ENCODE results near the gene OSBP2. TPM values are rescaled to one million over a fixed set of nuclear protein-coding genes. Genes with fewer than 3 reads are reported as not detected.

The OSBP2 gene
- total RNA-seq, 2 donors from 2014 or later, result 4.0 to 16.8 TPM

DNA sequence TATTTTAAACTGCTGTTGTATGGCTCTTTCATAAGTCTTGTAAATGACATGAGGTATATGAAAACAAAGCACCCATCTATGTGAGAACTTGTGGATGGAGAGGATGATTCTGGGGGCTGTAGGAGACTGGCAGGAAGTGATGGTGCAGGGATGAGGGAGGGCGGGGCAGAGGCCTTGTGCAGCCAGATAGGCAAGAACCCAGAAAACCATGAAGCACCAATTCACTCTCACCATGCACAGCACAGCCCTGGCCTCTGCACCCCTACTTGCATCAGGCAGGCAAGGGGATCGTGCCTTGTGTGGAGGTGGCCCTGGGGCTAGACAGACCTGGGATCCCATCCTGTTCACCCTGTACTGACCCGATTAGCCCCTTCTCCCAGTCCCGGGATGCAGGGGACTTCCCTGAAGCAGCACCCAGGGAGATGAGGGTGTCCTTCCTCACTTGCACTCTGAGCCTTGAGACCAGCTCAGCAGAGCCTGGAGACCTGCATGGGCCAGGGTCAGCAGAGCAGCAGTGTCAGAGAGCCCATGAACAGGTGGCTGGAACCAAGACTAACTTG lies 188.4 kb downstream of the OSBP2 start:
- Histone ChIP-seq H3K4me1 (peaks cover 0 to 36% of the 10 kb centered on the region in 2 donors), H3K27ac (no peak overlapping the region), H3K4me3 (no peak overlapping the region), H3K9me3 (no peaks in the 10 kb centered on the region), H3K27me3 (no peaks in the 10 kb centered on the region), H3K36me3 (no peaks in the 10 kb centered on the region)
- TF ChIP-seq, protein P1, sequence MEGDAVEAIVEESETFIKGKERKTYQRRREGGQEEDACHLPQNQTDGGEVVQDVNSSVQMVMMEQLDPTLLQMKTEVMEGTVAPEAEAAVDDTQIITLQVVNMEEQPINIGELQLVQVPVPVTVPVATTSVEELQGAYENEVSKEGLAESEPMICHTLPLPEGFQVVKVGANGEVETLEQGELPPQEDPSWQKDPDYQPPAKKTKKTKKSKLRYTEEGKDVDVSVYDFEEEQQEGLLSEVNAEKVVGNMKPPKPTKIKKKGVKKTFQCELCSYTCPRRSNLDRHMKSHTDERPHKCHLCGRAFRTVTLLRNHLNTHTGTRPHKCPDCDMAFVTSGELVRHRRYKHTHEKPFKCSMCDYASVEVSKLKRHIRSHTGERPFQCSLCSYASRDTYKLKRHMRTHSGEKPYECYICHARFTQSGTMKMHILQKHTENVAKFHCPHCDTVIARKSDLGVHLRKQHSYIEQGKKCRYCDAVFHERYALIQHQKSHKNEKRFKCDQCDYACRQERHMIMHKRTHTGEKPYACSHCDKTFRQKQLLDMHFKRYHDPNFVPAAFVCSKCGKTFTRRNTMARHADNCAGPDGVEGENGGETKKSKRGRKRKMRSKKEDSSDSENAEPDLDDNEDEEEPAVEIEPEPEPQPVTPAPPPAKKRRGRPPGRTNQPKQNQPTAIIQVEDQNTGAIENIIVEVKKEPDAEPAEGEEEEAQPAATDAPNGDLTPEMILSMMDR (IDR thresholded peaks at IDR 0.05), result no peak
- no peak for DNase-seq (ENCODE audit: low spot score)

DNA sequence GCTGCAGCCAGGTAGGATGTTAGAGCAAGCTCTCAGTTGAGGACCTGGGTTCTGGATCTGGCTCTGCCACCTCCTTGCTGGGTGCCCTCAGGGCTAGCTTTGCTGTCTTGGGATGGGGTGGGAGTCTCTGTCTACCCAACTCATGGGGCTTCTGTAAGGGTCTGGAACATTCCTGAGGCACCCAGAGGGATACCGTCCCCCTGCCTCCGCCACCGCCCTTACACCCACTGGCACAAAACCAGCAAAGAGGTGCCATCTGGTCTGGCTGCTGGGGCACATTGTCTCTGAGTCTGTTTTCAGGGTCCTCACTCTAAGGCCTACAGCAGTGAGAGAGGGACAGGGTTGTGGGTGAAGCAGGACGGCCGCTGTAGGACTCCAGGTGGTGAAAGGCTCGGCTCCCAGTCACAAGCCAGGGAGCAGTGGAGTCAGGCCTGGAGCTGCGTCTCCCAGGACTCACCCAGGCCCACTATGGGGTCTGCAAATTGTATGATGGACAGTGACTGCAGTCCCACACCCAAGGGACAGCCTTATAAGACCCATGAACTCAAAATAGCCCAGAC lies 189.0 kb downstream of the OSBP2 start:
- DNase-seq (ENCODE audit: low spot score), result no peak
- H3K9me3 ChIP-seq, result no peaks in the 10 kb centered on the region
- peaks cover 0 to 30% of the 10 kb centered on the region in 2 donors for H3K4me1 ChIP-seq
- H3K27ac ChIP-seq, result no peak overlapping the region
- TF ChIP-seq, protein P1 (IDR thresholded peaks at IDR 0.05), result no peak
- H3K4me3 ChIP-seq, result no peak overlapping the region
- H3K27me3 ChIP-seq, result no peaks in the 10 kb centered on the region
- no peaks in the 10 kb centered on the region for H3K36me3 ChIP-seq

DNA sequence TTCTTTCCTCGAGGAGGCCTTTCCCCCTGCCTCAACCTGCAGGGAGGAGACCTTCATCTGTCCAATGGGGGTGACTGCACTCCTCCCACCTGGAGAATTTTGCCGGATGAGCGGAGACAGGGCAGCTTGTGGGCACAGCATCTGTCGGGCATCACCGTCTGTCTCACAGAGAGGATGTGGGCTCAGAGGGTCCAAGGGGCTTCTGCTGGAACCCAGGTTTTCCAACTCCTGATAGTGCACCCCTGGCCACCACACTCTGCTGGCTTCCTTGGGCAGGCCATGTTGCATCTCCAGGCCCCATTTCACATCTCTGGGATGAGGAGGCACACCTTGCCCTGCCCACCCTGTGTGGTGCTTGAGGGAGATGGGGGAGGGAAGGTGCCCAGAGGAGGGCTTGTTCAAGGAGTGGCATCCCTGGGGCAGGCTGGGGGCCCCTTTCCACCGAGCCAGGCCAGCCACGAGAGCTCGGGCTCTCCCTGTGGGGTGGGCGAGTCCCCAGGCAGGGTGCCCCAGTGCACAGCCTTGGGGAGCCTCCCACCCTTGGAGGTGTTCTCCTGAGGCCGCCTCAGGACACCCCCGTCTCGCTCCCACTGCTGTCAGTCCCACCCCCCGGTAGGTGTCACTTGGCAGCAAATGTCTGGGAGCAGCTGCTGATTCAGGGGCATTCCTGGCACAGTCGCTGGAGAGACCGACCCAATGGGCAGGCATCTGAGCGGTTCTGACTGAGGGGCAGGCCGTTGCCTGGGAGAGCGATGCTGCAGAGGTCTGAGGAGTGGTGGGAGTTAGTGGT lies 189.7 kb downstream of the OSBP2 start:
- H3K27ac ChIP-seq, result no peak overlapping the region
- peaks cover 7% of the 10 kb centered on the region for H3K36me3 ChIP-seq
- no peaks in the 10 kb centered on the region for H3K9me3 ChIP-seq
- H3K4me1 ChIP-seq, result peaks cover 0 to 24% of the 10 kb centered on the region in 2 donors
- TF ChIP-seq, protein P1 (IDR thresholded peaks at IDR 0.05), result no peak
- no peaks in the 10 kb centered on the region for H3K27me3 ChIP-seq
- no peak for DNase-seq (ENCODE audit: low spot score)
- H3K4me3 ChIP-seq, result no peak overlapping the region

DNA sequence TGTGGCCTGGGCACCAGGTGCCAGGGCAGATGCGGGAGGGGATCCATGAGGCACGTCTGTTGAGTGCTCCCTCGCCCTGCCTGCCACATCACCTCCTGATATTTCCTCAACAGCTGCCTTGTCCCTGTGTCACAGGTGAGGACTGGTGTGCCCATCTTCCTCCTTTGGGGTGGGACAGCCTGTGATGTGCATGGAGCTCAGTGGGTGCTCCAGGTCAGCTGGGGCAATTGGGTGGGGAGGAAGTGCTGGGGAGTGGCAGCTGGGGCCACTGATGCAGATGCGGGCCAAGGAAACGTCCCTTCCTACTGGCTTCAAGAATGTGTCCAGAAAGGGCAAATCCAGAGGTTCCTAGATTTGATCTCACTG lies 190.3 kb downstream of the OSBP2 start:
- H3K36me3 ChIP-seq, result peaks cover 8% of the 10 kb centered on the region
- peaks cover 0 to 18% of the 10 kb centered on the region in 2 donors for H3K4me1 ChIP-seq
- no peak overlapping the region for H3K4me3 ChIP-seq
- no peaks in the 10 kb centered on the region for H3K9me3 ChIP-seq
- DNase-seq (ENCODE audit: low spot score), result no peak
- no peak overlapping the region for H3K27ac ChIP-seq
- H3K27me3 ChIP-seq, result no peaks in the 10 kb centered on the region
- TF ChIP-seq, protein P1 (IDR thresholded peaks at IDR 0.05), result no peak

DNA sequence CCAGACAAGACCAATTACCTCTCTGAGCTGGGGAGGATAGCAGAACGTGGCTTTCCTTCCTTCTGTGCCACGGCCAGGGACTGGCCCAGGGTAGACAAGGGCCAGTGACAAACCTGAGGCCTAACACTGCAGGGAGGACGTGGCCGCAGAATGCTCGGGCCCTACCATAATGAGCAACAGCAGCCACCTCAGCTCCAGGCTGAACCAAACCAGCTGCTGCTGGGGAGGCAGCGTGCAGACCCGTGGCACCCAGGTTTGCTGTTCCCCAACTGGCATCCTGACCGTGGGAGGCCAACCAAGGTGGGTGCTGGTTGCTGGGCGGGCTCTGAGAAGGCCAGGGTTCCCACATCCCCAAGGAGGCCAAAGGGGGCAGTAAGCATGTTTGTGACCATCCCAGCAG lies 190.9 kb downstream of the OSBP2 start:
- H3K4me1 ChIP-seq, result peaks cover 0 to 15% of the 10 kb centered on the region in 2 donors
- TF ChIP-seq, protein P1 (IDR thresholded peaks at IDR 0.05), result no peak
- no peak for DNase-seq (ENCODE audit: low spot score)
- H3K36me3 ChIP-seq, result peaks cover 8% of the 10 kb centered on the region
- no peak overlapping the region for H3K4me3 ChIP-seq
- H3K9me3 ChIP-seq, result no peaks in the 10 kb centered on the region
- no peaks in the 10 kb centered on the region for H3K27me3 ChIP-seq
- no peak overlapping the region for H3K27ac ChIP-seq

Data from right atrium auricular region (tissue), 2 donors.